ENCODE measurements around the gene RASGRP1. TPM values are rescaled to one million over a fixed set of nuclear protein-coding genes. Genes with fewer than 3 reads are reported as not detected.

RASGRP1 gene
- total and polyA plus RNA-seq, 10 of the 15 experiments (the other 5 are each of a cell fraction or from before 2014, with no cell fraction given): 5.6 to 234 (median 20.9) TPM

- intact Hi-C loops (cut with micrococcal nuclease; ENCODE audit: unreplicated experiment): no loop called here
- ATAC-seq (no peak), FAIRE-seq (no peak), DNase-seq (ENCODE audit: low read depth, low spot score) (no peak)
- no peak for TF ChIP-seq HSF1 (IDR thresholded peaks at IDR 0.05; ENCODE audit: low read depth, low read length)
- TF ChIP-seq EED (IDR thresholded peaks at IDR 0.05; ENCODE audit: low read depth): no peak
- TF ChIP-seq POU2F2 (IDR thresholded peaks at IDR 0.05; ENCODE audit: borderline replicate concordance, low read depth, low read length): no peak
- no peak for TF ChIP-seq NR2C2 (IDR thresholded peaks at IDR 0.05; ENCODE audit: borderline replicate concordance, control insufficient read depth, insufficient read length, low read depth)
- no peak for TF ChIP-seq MEF2A (IDR thresholded peaks at IDR 0.05; ENCODE audit: insufficient read depth, low read depth, low read length)
- TF ChIP-seq ZNF687 (IDR thresholded peaks at IDR 0.05): no peak
- H3K9ac ChIP-seq (ENCODE audit: control insufficient read depth, insufficient read depth, low read length): no peak overlapping the region
- H3K4me2 ChIP-seq (ENCODE audit: control insufficient read depth, insufficient read depth): no peak overlapping the region
- no peaks in the 10 kb centered on the region for H3K9me3 ChIP-seq (replicated peaks; ENCODE audit: control insufficient read depth, insufficient read depth, low read length)
- no peaks in the 10 kb centered on the region for H3K27me3 ChIP-seq (replicated peaks in 1 of 2; ENCODE audit: control insufficient read depth in 2 of 2, insufficient read depth in 2 of 2, low read length in 1 of 2)
- no peak overlapping the region for H3K27ac ChIP-seq (ENCODE audit: control insufficient read depth, insufficient read depth)
- H4K20me1 ChIP-seq (ENCODE audit: control insufficient read depth, insufficient read depth): no peaks in the 10 kb centered on the region; the same call in 1 of the 2 replicates
- no peaks in the 10 kb centered on the region for H3K4me1 ChIP-seq (ENCODE audit: control insufficient read depth, insufficient read depth, low read length)
- ChIA-PET RAD21 (ENCODE audit: unreplicated experiment) (no interaction called here), POLR2A (interaction anchor here (1.0 to 1.4 kb wide), 4 partner anchors 11 to 166 kb away, joined by 3 read pairs; no protein-coding TSS in a partner anchor), CTCF (interaction anchor here (0.7 to 3.3 kb wide), 4 partner anchors 11 to 157 kb away, joined by 3 to 14 read pairs (median 4); no protein-coding TSS in a partner anchor), SMC1A (ENCODE audit: uncharacterized antibody, unreplicated experiment) (interaction anchor here (0.9 to 5.7 kb wide), 14 partner anchors 9 to 164 kb away, joined by 3 to 28 read pairs (median 4); partner anchors contain the start of gene RASGRP1)
- no peak overlapping the region for H3K4me3 ChIP-seq
- no peaks in the 10 kb centered on the region for H3K79me2 ChIP-seq (ENCODE audit: control insufficient read depth, insufficient read depth, low read length)
- in situ Hi-C loops (cut with MboI): no loop called here
- BruUV-seq (replicated peaks): no TSS peak
- peaks cover 3 to 8% of the 10 kb centered on the region in 2 experiments; a peak in 3 of 4 replicates for H3K36me3 ChIP-seq (ENCODE audit: control insufficient read depth in 2 of 2, insufficient read depth in 2 of 2, low read length in 1 of 2)
- H2AFZ ChIP-seq (ENCODE audit: control insufficient read depth, low read depth, low read length): no peak overlapping the region
Measured at GRCh38 chr15:38533926-38534325, 30.7 kb downstream of the RASGRP1 start.

Measured in GM12878 (cell line).